Neutrophil (primary cell): ENCODE measurements around the gene GRXCR2.

Experiments used
- H3K27ac ChIP-seq: fragments of 200-600 bp; sonication (generic); 2 replicates; pipeline ENCODE4 v1.5.1; 2016; ENCODE audit warnings: mild to moderate bottlenecking, moderate library complexity
- H3K27me3 ChIP-seq: fragments of 200-600 bp; sonication (generic); 2 replicates; pipeline ENCODE4 v1.6.0; 2016; ENCODE audit warnings: mild to moderate bottlenecking
- H3K36me3 ChIP-seq: fragments of 200-600 bp; sonication (generic); 2 replicates; pipeline ENCODE4 v1.5.1; 2017
- H3K4me1 ChIP-seq, 2 experiments: fragments of 200-600 bp in 1 of 2; sonication (generic) in 1 of 2; 1 replicate in 1 of 2; 2 replicates in 1 of 2; pipeline versions ENCODE4 v1.5.1 to v1.6.1; 2013 to 2016; ENCODE audit warnings: low read depth in 1 of 2, low read length in 1 of 2, mild to moderate bottlenecking in 1 of 2, moderate library complexity in 1 of 2; ENCODE audit not compliant: control insufficient read depth in 1 of 2, insufficient read depth in 1 of 2
- H3K4me3 ChIP-seq, 2 experiments: fragments of 200-600 bp in 1 of 2; sonication (generic) in 1 of 2; 1 replicate in 1 of 2; 2 replicates in 1 of 2; pipeline ENCODE4 v1.5.1; 2013 to 2016; ENCODE audit warnings: low read depth in 1 of 2, low read length in 1 of 2, mild to moderate bottlenecking in 1 of 2, moderate library complexity in 1 of 2
- H3K9me3 ChIP-seq: fragments of 200-600 bp; sonication (generic); 2 replicates; pipeline ENCODE4 v1.5.1; 2016
- CTCF ChIP-seq: fragments of 200-600 bp; sonication (generic); IDR thresholded peaks from 2 replicates; pipeline ENCODE4 v1.5.1; 2016; ENCODE audit warnings: antibody characterized with exemption

The GRXCR2 gene

DNA sequence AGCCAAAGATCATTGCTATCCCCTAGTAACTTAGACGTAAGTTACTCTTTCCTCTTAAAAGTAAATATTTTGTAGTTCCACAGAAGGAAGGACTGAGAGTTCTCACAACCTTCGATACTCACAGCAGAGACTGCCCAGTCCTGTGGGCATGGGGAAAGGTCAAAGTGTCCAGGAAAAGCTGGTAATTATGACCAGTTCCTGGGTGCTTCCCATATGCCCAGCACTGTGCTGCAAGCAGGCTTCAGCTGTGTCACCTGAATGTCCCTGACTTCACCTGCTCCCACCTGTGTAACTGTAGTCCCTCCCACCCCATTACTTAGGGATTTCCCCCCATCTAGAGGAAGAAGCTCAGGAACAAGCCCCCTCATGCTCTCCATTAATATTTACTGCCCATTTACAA is 45.6 kb upstream of the GRXCR2 start:
- H3K36me3 ChIP-seq = no peaks in the 10 kb centered on the region
- H3K9me3 ChIP-seq = no peaks in the 10 kb centered on the region
- no peak overlapping the region for H3K27ac ChIP-seq
- no peak for TF ChIP-seq CTCF
- no peaks in the 10 kb centered on the region for H3K4me1 ChIP-seq
- peaks cover 22% of the 10 kb centered on the region for H3K27me3 ChIP-seq
- no peak overlapping the region for H3K4me3 ChIP-seq

DNA sequence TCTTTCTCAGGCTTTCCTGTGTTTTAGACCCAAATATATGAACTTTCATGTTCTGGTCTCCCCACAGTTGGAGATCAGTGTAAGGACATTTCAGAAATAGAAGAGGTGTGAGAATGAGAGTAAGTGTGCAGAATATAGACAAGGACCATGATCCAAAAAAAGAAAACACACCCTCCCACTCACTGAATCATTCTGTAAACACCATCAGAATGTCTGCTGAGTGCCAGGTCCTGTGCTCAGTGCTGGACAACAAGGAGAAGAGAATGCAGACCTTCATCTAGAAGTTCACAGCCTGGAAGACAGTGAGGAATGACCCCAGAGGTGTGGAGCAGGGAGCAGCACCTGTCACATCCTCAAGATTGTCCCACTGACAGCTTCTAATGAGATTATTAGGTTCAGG is 44.5 kb upstream of the GRXCR2 start:
- H3K4me1 ChIP-seq = no peaks in the 10 kb centered on the region
- no peak for TF ChIP-seq CTCF
- H3K4me3 ChIP-seq = no peak overlapping the region
- peaks cover 22% of the 10 kb centered on the region for H3K27me3 ChIP-seq
- H3K27ac ChIP-seq = no peak overlapping the region
- H3K36me3 ChIP-seq = no peaks in the 10 kb centered on the region
- no peaks in the 10 kb centered on the region for H3K9me3 ChIP-seq

GRCh38 chr5:145915970-145916638 is 43.3 kb upstream of the GRXCR2 start:
- Histone ChIP-seq H3K27me3 (peaks cover 22% of the 10 kb centered on the region), H3K27ac (no peak overlapping the region), H3K9me3 (no peaks in the 10 kb centered on the region), H3K36me3 (no peaks in the 10 kb centered on the region), H3K4me1 (no peaks in the 10 kb centered on the region), H3K4me3 (no peak overlapping the region)
- no peak for TF ChIP-seq CTCF

DNA sequence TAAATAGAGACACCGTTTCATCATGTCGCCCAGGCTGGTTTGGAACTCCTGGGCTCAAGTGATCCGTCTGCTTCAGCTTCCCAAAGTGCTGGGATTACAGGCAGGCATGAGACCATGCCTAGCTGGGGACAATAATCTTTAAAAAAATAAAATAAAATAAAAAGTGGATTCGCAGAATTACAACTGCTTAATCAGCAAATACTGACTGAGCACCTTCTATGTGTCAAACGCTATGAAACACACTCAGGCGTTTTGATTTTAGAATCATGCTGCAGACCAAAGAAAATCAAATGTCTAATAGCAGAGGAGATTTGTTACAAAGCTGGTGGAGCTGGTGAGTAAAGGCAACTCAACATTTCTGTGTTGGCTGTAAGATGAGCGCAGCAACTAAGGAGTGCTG is 40.9 kb upstream of the GRXCR2 start:
- no peak overlapping the region for H3K4me3 ChIP-seq
- no peaks in the 10 kb centered on the region for H3K9me3 ChIP-seq
- H3K27ac ChIP-seq = no peak overlapping the region
- peaks cover 18% of the 10 kb centered on the region for H3K27me3 ChIP-seq
- no peaks in the 10 kb centered on the region for H3K4me1 ChIP-seq
- no peaks in the 10 kb centered on the region for H3K36me3 ChIP-seq
- no peak for TF ChIP-seq CTCF

- no peak overlapping the region for H3K4me3 ChIP-seq
- H3K36me3 ChIP-seq = no peaks in the 10 kb centered on the region
- no peak overlapping the region for H3K27ac ChIP-seq
- no peaks in the 10 kb centered on the region for H3K4me1 ChIP-seq
- no peaks in the 10 kb centered on the region for H3K9me3 ChIP-seq
- H3K27me3 ChIP-seq = peaks cover 13% of the 10 kb centered on the region
- TF ChIP-seq CTCF = no peak
Observed at GRCh38 chr5:145912594-145912993, 39.8 kb upstream of the GRXCR2 start.

DNA sequence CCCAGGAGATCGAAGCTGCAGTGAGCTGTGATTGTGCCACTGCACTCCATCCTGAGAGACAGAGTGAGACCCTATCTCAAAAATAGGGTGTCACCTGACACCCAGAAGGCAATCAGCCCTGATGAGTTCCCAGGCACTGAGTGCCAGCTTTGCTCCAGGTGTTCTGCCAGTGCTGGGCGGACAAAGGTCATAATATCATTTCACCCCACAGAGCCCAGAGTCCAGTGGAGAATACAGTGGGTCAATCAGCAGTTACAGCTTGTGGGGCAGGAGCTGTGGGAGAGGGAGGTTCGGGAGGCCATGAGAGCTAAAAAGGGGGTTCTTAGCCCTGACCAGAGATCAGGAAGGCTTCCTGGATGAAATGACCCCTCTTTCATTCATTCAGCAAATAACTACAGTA is 39.2 kb upstream of the GRXCR2 start:
- H3K9me3 ChIP-seq = no peaks in the 10 kb centered on the region
- TF ChIP-seq CTCF = no peak
- H3K4me3 ChIP-seq = no peak overlapping the region
- no peaks in the 10 kb centered on the region for H3K4me1 ChIP-seq
- H3K27me3 ChIP-seq = peaks cover 10% of the 10 kb centered on the region
- H3K36me3 ChIP-seq = no peaks in the 10 kb centered on the region
- H3K27ac ChIP-seq = no peak overlapping the region
